ENCODE results near the gene FMN1. TPM values are rescaled to one million over a fixed set of nuclear protein-coding genes. Genes with fewer than 3 reads are reported as not detected.

FMN1 gene
- total and polyA plus RNA-seq, 2 of the 8 experiments (the other 6 are each of a cell fraction or from before 2014, with no cell fraction given): 0.27 to 3.7 TPM

DNA sequence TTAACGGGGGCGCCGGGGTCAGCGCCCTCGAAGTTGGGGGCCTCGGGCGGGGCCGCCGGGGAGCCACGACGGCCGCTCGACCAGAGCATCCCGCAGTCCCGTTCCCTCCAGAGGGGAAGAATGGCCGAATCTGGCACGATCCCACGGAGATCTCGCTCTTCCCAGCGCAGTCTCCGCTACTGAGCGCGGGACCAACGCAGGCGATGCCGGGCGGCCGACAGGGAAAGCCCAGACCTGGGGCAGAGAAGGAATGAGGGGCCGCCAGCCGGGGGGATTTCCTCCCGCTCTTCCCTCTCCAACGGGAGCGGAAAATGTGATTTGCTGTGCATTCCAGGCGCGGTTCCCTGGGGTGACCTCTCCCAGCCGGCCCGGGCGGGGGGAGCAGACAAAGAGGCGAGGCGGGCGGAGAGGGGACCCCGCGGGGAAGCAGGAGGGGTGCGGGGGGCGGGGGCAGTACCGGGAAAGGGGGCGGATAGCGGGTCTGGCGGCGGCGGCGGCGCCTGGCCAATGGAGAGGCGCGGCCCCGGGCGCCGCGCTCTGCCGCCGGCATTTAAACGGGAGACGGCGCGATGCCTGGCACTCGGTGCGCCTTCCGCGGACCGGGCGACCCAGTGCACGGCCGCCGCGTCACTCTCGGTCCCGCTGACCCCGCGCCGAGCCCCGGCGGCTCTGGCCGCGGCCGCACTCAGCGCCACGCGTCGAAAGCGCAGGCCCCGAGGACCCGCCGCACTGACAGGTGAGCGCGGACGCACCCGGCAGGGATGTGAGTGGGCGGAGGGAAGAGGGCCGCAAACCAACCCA lies 476.9 kb downstream of the FMN1 start, which contains the start of gene GREM1 (continued):
- TF ChIP-seq HDAC2 (IDR thresholded peaks at IDR 0.05; ENCODE audit: borderline replicate concordance in 1 of 2, low read depth in 2 of 2, low read length in 2 of 2) (no peak), TCF12 (IDR thresholded peaks at IDR 0.05; ENCODE audit: low read depth, low read length) (no peak), EP300 (IDR thresholded peaks at IDR 0.05; ENCODE audit: borderline replicate concordance in 1 of 2, low read depth in 2 of 2, low read length in 2 of 2) (no peak), RBBP5 (IDR thresholded peaks at IDR 0.05; ENCODE audit: borderline replicate concordance, low read depth, low read length) (peak; percentile 20; the same call in 1 of the 2 replicates), PHF8 (conservative IDR thresholded peaks at IDR 0.05; ENCODE audit: low read depth, low read length) (no peak), CBX8 (IDR thresholded peaks at IDR 0.05; ENCODE audit: borderline replicate concordance, low read depth, low read length) (no peak), YY1 (IDR thresholded peaks at IDR 0.05; ENCODE audit: low read depth, low read length) (no peak), ZNF274 (IDR thresholded peaks at IDR 0.05; ENCODE audit: borderline replicate concordance, extremely low read depth, low read length) (no peak), POLR2AphosphoS5 (IDR thresholded peaks at IDR 0.05; ENCODE audit: low read depth, low read length) (no peak), KDM1A (IDR thresholded peaks at IDR 0.05; ENCODE audit: borderline replicate concordance, low read length) (no peak), SUZ12 (IDR thresholded peaks at IDR 0.05; ENCODE audit: low read length) (peak; percentile 14; the same call in 1 of the 2 replicates), GTF2F1 (IDR thresholded peaks at IDR 0.05; ENCODE audit: borderline replicate concordance, low read depth, low read length) (no peak), EGR1 (IDR thresholded peaks at IDR 0.05; ENCODE audit: borderline replicate concordance, low read depth, low read length) (no peak), SP2 (IDR thresholded peaks at IDR 0.05; ENCODE audit: low read length) (no peak), CTBP2 (IDR thresholded peaks at IDR 0.05; ENCODE audit: borderline replicate concordance, insufficient read depth, insufficient read length, low read length) (no peak), BCL11A (IDR thresholded peaks at IDR 0.05; ENCODE audit: low read depth in 2 of 2, low read length in 2 of 2) (no peak), RAD21 (IDR thresholded peaks at IDR 0.05 in 1 of 2, conservative IDR thresholded peaks at IDR 0.05 in 1 of 2; ENCODE audit: low read depth in 2 of 2, low read length in 2 of 2) (no peak), CREB1 (IDR thresholded peaks at IDR 0.05) (no peak), MAFK (IDR thresholded peaks at IDR 0.05; ENCODE audit: low read depth, low read length) (no peak), SP4 (IDR thresholded peaks at IDR 0.05; ENCODE audit: low read length) (no peak)
- TF ChIP-seq, protein P1, sequence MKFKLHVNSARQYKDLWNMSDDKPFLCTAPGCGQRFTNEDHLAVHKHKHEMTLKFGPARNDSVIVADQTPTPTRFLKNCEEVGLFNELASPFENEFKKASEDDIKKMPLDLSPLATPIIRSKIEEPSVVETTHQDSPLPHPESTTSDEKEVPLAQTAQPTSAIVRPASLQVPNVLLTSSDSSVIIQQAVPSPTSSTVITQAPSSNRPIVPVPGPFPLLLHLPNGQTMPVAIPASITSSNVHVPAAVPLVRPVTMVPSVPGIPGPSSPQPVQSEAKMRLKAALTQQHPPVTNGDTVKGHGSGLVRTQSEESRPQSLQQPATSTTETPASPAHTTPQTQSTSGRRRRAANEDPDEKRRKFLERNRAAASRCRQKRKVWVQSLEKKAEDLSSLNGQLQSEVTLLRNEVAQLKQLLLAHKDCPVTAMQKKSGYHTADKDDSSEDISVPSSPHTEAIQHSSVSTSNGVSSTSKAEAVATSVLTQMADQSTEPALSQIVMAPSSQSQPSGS (IDR thresholded peaks at IDR 0.05; ENCODE audit: low read length): no peak
